HG02981 (cell line): Measurements from ENCODE around the gene SPDYE4.
"Not testable (repeated sequence)": the region's sequence is repeated elsewhere in the genome, so short reads cannot be mapped to it uniquely, and the experiment has no call there.

ENCODE experiments used
- ATAC-seq: cut with Tn5 transposase; IDR thresholded peaks from one replicate; pipeline ENCODE4 v1.9.1; 2021; ENCODE audit warnings: mild to moderate bottlenecking, moderate library complexity; ENCODE audit not compliant: unreplicated experiment

Gene SPDYE4, protein sequence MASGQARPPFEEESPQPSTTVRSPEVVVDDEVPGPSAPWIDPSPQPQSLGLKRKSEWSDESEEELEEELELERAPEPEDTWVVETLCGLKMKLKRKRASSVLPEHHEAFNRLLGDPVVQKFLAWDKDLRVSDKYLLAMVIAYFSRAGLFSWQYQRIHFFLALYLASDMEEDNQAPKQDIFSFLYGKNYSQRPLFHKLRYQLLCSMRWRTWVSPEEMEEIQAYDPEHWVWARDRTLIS

GRCh38 chr17:8758137-8758596 is at the start of gene SPDYE4:
Gene SPDYE4 (minus strand): TSS chr17:8758546. CDS start chr17:8758382, 164 bp downstream.
- ATAC-seq = no peak

DNA sequence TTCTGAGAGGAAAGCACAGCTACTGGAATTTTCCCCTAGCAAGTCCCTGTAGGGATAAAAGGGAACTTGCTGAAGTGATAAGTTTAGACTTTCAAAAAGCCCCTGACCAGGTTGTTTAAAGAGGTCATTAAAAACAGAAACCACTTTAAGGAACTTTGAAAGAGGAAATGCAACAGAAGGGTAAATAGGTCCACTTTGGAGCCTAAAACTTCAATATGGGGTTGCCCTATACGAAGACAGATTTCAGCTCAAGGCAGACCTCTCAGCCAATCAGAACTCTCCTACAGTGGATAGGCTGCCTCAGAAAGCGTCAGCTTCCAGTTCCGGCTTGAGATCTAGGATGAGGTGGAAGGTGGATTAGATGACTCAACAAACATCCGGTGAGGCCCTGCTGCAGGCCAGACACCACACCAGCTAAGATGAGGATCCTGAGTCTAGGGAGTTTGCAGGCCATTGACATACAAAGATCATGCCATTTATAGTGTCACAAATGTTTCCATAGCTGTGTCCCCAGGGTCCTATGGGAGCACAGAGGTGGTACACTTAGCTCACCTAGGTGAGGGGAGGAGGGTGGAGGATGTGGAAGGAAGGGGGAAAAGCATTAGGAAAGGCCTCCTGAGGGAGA is 48.7 kb upstream of the SPDYE4 start:
- ATAC-seq = peak; percentile 93

GRCh38 chr17:8806253-8806925 is 48.0 kb upstream of the SPDYE4 start:
- peak; percentile 14 for ATAC-seq

DNA sequence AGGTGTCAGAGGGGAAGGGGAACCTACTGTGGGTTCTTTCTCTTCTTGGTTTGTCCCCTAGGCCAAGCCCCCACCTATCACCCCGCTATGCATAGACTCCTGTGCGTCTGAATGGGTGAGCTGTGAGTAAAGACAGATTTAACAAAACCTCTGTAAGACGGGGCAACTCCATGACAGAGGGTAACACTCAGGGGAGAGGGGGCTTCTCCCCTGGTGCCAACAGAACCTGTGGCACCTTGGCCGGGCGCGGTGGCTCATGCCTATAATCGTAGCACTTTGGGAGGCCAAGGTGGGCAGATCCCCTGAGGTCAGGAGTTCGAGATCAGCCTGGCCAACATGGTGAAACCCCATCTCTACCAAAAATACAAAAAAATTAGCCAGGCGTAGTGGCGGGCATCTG is 47.0 kb upstream of the SPDYE4 start:
- not testable (repeated sequence) for ATAC-seq

GRCh38 chr17:8803531-8804420 is 45.4 kb upstream of the SPDYE4 start:
- no peak for ATAC-seq

- no peak for ATAC-seq
These were observed 42.9 kb upstream of the SPDYE4 start for GRCh38 chr17:8801135-8801840.

GRCh38 chr17:8800656-8801055 is 42.3 kb upstream of the SPDYE4 start:
- no peak for ATAC-seq

- ATAC-seq = no peak
These were observed 41.3 kb upstream of the SPDYE4 start for GRCh38 chr17:8799570-8800212.

GRCh38 chr17:8798846-8799569 is 40.7 kb upstream of the SPDYE4 start, which contains the start of gene MFSD6L:
Gene MFSD6L (minus strand): TSS chr17:8799365. CDS start chr17:8799120, 245 bp downstream.
- no peak for ATAC-seq

- no peak for ATAC-seq
These were observed 40.0 kb upstream of the SPDYE4 start for GRCh38 chr17:8798176-8798845.

DNA sequence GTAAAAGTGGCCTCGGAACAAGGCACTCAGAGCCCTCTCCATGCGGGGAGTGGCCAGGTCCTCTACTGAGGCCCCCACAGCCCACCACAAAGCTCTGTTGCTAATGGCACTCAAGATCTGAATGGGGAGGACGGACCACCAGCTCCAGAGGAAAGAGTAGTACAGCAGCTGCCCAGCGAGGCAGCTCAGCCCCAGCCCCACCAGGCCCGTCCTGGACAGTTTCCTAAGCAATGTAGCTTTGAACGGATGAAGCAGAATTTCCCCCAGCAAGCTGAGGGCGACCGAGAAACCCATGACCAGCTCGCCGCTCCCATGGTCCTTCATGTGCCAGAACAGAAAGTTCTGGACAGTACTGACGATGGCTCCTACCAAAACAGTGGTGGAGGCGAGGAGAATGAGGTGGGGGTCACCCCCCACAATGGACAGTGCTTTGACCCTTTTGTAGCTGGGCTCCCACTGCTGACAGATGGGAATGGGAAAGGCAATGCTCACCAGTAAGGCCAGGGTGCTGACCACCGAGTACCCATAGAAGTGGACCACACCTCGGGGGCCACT is 39.4 kb upstream of the SPDYE4 start:
- no peak for ATAC-seq

GRCh38 chr17:8794636-8795035 is 36.3 kb upstream of the SPDYE4 start:
- no peak for ATAC-seq

- no peak for ATAC-seq
These were observed 35.3 kb upstream of the SPDYE4 start for GRCh38 chr17:8793649-8794048.

- ATAC-seq = no peak
These were observed 34.3 kb upstream of the SPDYE4 start for GRCh38 chr17:8792646-8793045.

- no peak for ATAC-seq
These were observed 33.5 kb upstream of the SPDYE4 start for GRCh38 chr17:8791910-8792270.

DNA sequence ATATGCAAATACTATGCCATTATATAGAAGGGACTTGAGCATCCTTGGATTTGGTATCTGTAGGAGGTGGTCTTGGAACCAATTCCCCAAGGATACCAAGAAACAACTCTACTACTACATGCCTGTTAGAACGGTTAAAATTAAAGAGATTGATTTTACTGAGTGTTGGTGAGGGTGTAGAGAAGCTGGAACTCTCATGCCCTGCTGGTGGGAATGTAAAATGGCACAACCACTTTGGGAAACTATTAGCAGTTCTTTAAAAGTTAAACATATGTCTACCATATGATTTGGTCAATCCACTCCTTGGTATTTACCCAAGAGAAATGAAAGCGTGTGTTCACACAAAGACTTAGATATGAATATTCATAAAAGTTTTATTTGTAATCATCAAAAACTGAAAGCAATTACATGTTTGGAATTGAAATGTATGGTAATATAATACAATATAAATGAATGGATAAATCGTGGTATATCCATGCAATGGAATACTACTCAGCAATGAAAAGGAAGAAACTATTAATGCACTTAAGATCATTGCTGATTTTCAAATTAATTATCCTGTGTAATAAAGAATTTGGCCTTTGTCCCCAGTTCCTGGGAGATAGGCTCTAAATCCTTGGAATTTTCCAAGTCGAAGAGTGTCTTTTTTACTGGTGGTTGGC is 33.0 kb upstream of the SPDYE4 start:
- no peak for ATAC-seq

DNA sequence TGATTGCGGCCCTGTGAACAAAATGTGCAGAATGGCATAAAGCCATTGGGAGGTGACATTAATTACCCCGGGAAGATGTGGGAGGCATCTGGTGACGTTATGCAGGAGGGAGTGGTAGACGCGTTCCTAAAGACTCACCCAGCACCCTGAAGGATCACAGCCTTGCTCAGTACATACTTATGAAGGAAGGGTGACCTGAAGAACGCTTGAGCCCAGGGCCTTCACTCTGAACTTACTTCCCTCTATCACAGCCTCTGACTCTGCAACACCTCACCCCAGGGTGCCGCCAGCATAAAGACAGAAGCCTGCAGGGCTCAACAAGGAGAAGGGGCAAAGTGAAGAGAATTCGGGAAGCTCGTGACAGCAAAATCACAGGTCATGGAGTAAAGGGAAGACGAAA is 31.4 kb upstream of the SPDYE4 start:
- ATAC-seq = no peak

- ATAC-seq = no peak
These were observed 30.7 kb upstream of the SPDYE4 start for GRCh38 chr17:8788998-8789397.
